Thyroid gland (tissue), 4 donors: ENCODE results near the gene SLC25A30.

Experiments
- CTCF ChIP-seq, 6 experiments: fragments of 200-600 bp in 3 of 6; fragments of 450-650 bp in 3 of 6; sonication (generic) in 3 of 6; IDR thresholded peaks; one replicate each; pipeline ENCODE4 v1.5.1; 2016 to 2019; ENCODE audit warnings: antibody characterized with exemption in 6 of 6, mild to moderate bottlenecking in 2 of 6, inconsistent platforms in 1 of 6, moderate library complexity in 1 of 6
- POLR2A ChIP-seq, 2 donors: fragments of 450-650 bp; IDR thresholded peaks; one replicate each; pipeline ENCODE4 v1.6.1; 2017; ENCODE audit warnings: antibody characterized with exemption in 2 of 2, mild to moderate bottlenecking in 2 of 2, moderate library complexity in 1 of 2

- TF ChIP-seq CTCF (IDR thresholded peaks at IDR 0.05): peak in 1 of 6 experiments; percentile 16
- TF ChIP-seq POLR2A (IDR thresholded peaks at IDR 0.05): no peak
These were observed 23.5 kb upstream of the SLC25A30 start for GRCh38 chr13:45441633-45442032.
